Astrocyte of the cerebellum (primary cell): ENCODE data around the gene FSTL4.

Experiments used
- DNase-seq: peaks from one replicate; pipeline ENCODE4 v3.0.0-alpha.2; 2011; ENCODE audit warnings: low read depth
- H3K4me3 ChIP-seq: 2 replicates; pipeline ENCODE4 v1.5.1; 2011; ENCODE audit warnings: mild to moderate bottlenecking, low read depth, low read length, moderate library complexity
- CTCF ChIP-seq: IDR thresholded peaks from 2 replicates; pipeline ENCODE4 v1.5.1; 2012; ENCODE audit warnings: low read length, low read depth, moderate library complexity, mild to moderate bottlenecking; ENCODE audit errors: missing control alignments
- in situ Hi-C: cut with HindIII; loops from 2 replicates; pipeline ENCODE4 v1.10.0; 2017; ENCODE audit warnings: low sequenced_read_pairs

The FSTL4 gene

DNA sequence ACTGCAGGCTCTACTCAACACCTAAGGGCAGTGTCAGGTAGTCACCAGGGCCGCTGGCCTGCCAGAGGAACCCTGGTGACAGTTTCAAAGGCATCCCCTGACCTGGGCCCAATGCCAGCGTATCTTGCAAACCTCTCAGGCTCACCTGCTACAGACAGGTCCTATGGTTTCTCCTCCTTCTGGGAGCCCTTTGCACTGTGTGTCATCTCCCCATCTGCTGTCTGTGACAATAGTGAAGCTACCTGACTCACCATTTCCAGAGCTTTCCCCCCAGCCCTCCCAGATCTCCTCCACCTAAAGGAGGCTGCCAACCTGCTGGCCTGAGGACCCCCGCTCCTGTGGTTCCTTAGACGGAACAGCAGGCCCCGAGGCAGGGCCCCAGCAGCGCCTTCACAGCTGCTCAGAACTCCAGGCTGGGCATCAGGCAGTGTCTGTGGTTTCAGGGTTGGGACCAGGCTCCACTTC, 203.1 kb downstream of the FSTL4 start:
- in situ Hi-C loops = no loop called here
- DNase-seq = no peak
- no peak for TF ChIP-seq CTCF
- no peak overlapping the region for H3K4me3 ChIP-seq

DNA sequence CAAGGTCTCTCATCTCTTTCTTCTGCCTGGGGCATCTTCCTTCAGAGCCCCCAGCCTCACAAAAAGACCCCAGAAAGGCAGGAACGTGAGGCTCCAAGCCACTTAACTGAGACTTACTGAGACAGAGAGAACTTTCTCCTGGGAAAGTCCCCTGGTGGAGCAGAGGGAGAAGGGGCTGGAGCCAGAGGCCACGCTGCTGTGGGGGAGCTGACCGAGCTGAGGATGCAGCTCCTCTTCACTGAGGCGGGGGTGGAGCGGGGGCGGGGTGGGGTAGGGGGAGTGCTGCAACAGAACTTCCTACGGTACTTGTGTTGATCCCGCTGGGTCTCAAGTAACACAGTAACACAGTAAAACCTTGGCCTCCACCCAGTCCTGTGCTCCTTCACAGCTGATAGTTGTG, 204.0 kb downstream of the FSTL4 start:
- no peak overlapping the region for H3K4me3 ChIP-seq
- no peak for DNase-seq
- no peak for TF ChIP-seq CTCF
- in situ Hi-C loops = no loop called here

DNA sequence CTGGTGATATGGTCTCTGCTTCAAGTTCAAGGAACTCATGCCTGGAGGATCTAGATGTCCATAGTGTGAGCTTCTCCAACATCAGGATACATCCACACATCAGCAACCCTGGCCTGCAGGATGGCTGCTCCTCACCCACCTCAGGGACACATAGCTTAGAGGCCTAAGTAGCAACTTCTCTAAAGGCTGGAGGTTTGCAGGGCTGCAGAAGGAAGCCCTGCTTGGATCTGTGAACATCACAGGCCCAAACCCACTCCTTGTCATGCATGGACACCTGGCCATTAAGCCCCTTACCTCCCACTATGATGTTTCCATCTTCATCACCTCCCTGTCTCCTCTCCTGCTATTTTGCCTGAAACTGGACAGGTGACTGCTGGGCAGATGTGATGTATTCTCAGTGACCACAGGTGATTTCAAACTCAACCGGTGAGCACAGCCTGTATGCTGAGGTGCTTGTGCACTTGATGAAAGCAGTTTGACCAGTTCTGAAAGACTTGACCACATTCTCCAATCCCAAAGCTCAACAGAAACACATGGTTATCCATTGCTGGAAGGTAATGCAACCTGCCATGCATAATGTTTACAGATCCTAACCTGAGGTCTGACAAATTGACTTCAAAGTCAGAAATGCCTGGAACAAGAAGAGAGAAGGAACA, 205.2 kb downstream of the FSTL4 start:
- no peak for DNase-seq
- no peak overlapping the region for H3K4me3 ChIP-seq
- no peak for TF ChIP-seq CTCF
- in situ Hi-C loops = no loop called here

DNA sequence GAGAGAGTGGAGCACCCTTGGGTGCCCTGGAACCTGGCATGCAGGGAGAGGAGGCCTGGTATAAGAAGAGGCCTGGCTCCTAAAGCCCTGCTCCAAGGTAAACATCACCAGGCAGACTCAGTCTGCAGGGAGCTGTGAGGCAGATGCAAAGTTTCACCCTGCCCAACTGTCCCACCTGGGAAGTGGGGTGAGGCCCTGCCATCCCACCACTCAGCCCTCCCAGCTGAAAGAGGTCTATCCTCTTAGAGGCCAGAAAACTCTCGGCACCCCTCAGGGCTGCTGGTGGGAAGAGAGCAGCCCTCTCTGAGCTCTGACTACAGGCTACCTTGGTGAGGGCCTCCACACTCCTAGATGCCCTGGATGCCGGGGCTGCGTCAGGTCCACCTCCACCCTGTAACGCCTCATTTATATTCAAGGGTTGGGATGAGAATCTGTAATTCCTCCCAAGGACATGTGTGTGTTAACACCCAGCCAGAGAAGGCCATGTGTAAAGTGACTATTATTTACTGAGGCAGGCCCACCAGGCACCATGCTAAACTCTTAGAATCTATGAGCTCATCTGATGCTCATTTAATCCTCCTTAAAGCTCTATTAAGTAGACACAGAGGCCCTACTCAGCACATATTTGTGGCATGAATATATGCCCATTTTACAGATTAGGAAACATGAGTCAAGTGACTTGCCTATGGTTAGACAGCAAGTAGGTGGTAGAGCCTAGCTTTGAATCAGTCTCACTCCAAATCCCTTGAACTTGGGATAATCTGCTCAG, 205.9 kb downstream of the FSTL4 start:
- in situ Hi-C loops = no loop called here
- no peak overlapping the region for H3K4me3 ChIP-seq
- no peak for TF ChIP-seq CTCF
- no peak for DNase-seq

DNA sequence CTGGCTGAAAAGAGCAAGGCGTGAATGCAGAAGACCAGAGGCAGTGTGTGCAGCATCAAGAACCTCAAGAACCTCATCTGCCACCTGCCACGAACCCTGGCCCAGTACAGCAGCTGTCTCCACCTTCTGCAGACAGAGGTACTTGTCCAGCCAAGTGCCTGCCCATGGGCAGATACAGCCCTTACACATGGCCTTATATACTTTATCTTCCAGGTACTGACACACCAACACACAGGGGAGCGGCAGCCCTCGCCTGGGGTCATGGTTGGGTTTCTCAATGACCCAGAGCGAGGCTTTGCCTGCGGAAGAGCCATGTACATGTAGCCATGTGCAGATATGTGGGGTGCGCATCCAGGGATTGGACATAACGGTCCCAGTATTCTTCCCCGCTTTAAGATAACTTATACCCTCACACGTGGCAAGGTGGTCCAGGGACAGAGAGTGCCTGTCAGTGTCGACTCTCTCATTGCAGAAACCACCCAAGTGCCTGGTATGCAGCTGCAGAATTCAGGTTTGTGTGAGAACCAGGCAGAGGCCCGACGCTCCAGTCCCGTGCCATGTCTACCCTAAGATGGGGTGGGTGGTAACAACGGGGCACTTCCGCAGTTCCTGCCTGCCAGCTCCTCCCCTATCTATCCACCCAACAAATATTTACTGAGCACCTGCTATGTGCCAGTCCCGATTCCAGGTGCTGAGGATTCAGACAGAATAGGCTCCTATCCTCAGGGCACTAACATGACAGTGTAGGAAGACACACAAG, 206.9 kb downstream of the FSTL4 start:
- no peak overlapping the region for H3K4me3 ChIP-seq
- DNase-seq = no peak
- in situ Hi-C loops = no loop called here
- no peak for TF ChIP-seq CTCF

DNA sequence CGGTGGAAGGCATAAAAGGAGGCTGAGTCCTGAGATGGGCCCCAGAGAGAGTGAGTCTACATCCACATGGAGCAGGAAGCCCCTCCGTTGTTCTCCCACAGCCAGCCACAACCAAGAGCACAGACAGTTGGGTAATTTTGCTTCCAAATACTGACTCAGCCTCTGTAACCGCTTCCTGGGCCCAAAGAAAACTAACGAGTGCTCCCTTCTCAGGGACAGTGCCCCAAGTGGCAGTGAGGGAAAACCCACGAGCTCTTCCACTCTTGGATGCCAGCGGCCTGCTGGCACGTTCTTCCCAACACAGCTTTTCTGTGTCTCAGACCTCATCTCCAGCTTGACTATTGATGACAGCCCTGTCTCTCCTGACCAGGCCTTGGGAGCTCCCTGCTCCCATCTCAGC, 207.6 kb downstream of the FSTL4 start:
- DNase-seq = no peak
- H3K4me3 ChIP-seq = no peak overlapping the region
- no peak for TF ChIP-seq CTCF
- in situ Hi-C loops = no loop called here
